K562 (cell line): ENCODE data around the gene ANKRD11.

Source experiments
- CBX5 ChIP-seq: IDR thresholded peaks from 2 replicates; pipeline ENCODE4 v1.6.1; 2014; ENCODE audit warnings: low read depth, borderline replicate concordance
- ETV6 ChIP-seq, 3 experiments: fragments of 150-350 bp in 1 of 3; sonication (generic) in 1 of 3; formaldehyde crosslinking in 1 of 3; IDR thresholded peaks; 2 replicates each; pipeline versions ENCODE4 v1.6.1 to v1.8.0; 2014 to 2022; ENCODE audit warnings: borderline replicate concordance in 2 of 3, low read depth in 2 of 3, antibody characterized with exemption in 1 of 3, low read length in 1 of 3, mild to moderate bottlenecking in 1 of 3, missing genetic modification reagents in 1 of 3
- ZNF696 ChIP-seq: fragments of 250-450 bp; sonication (Bioruptor Pico); conservative IDR thresholded peaks from 2 replicates; pipeline ENCODE4 v1.4.0; 2020; ENCODE audit warnings: mild to moderate bottlenecking, moderate library complexity

DNA sequence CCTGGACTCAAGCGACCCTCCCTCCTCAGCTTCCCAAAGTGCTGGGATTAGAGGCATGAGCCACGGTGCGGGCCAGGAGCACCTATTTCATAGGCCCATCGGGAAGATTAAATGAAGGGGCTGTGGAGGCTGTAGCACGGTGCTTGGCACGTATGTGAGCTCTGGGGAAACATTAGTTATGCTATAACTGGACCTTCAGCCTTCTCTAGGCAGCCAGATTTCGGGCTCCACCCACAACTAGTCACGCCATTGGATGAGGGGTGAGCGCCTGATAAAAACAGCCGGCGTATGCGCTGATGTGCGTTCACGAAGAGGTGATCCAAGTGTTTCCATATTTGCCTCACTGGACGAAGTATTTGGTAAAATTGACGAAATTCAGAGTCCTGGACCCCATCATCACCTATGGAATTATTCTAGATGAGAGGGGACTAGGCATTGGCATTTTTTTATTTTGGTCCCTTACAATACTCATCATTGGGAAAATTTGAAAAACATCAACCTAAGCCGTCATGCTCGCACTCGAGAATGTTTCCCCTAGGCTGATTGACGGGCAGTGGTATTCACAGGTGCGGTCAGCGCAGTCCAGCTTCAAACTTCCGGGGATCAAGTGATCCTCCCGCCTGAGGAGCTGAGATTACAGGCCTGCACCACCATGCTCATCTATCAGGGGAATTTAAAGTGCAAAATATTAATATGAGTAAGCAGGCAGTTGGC, 1.8 kb upstream of the ANKRD11 start:
- TF ChIP-seq ZNF696 (CRISPR knock-in tag), result no peak
- TF ChIP-seq ETV6 (IDR thresholded peaks at IDR 0.05; ENCODE audit: borderline replicate concordance in 1 of 2, low read depth in 2 of 2, low read length in 1 of 2), result no peak
- TF ChIP-seq ETV6 (CRISPR knock-in tag; IDR thresholded peaks at IDR 0.05; ENCODE audit: borderline replicate concordance), result no peak
- TF ChIP-seq CBX5, result no peak
